ENCODE measurements around the gene GLRX3.

The GLRX3 gene

DNA sequence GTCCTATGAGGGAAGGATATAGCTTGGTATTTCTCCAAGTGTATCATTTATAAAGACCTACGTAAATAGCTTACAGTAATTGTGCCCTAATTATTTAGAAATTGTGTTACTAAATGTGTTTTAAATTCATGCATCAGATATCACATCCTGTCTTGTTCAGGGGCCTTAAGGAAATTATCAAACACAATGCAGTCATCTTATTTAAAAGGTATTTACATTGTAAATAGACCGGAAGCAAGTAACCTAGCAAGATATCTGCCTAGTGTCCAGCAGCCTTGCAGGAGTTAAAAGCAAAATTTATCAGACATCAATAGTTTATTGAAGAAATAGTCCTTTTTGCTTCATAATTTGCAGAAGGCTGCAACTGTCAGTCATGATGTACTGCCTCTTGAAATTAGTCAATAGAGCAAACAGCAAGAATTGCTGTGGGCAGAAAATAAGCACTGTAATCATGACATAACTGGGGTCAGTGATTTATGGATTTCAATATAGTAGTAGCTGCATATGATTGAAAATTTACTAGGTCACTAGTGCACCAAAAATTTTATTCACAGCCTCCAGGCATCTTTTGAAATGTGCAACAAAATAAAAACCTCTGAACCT lies 23.1 kb downstream of the GLRX3 start:
- TF ChIP-seq, protein P1, sequence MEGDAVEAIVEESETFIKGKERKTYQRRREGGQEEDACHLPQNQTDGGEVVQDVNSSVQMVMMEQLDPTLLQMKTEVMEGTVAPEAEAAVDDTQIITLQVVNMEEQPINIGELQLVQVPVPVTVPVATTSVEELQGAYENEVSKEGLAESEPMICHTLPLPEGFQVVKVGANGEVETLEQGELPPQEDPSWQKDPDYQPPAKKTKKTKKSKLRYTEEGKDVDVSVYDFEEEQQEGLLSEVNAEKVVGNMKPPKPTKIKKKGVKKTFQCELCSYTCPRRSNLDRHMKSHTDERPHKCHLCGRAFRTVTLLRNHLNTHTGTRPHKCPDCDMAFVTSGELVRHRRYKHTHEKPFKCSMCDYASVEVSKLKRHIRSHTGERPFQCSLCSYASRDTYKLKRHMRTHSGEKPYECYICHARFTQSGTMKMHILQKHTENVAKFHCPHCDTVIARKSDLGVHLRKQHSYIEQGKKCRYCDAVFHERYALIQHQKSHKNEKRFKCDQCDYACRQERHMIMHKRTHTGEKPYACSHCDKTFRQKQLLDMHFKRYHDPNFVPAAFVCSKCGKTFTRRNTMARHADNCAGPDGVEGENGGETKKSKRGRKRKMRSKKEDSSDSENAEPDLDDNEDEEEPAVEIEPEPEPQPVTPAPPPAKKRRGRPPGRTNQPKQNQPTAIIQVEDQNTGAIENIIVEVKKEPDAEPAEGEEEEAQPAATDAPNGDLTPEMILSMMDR (IDR thresholded peaks at IDR 0.05; ENCODE audit: low read length): no peak
- TF ChIP-seq EZH2 (IDR thresholded peaks at IDR 0.05; ENCODE audit: borderline replicate concordance, low read length): no peak
- H3K27me3 ChIP-seq (ENCODE audit: insufficient read depth, low read length): no peaks in the 10 kb centered on the region
- H3K36me3 ChIP-seq (ENCODE audit: insufficient read depth, low read length): peaks cover 75% of the 10 kb centered on the region
- peaks cover 33% of the 10 kb centered on the region for H3K79me2 ChIP-seq (ENCODE audit: insufficient read depth, low read length)
- no peak overlapping the region for H3K4me3 ChIP-seq (ENCODE audit: low read depth, low read length, poor library complexity, severe bottlenecking)
- H3K9me3 ChIP-seq (ENCODE audit: low read length): no peaks in the 10 kb centered on the region
- H3K9ac ChIP-seq (ENCODE audit: low read length): no peak overlapping the region
- no peak overlapping the region for H3K27ac ChIP-seq (ENCODE audit: low read depth, low read length, poor library complexity, severe bottlenecking)
- no peaks in the 10 kb centered on the region for H4K20me1 ChIP-seq (ENCODE audit: insufficient read depth, low read length)
- no peak overlapping the region for H3K4me2 ChIP-seq (ENCODE audit: low read length)
- H3K9me2 ChIP-seq (ENCODE audit: low read depth, low read length): no peaks in the 10 kb centered on the region
- H2AFZ ChIP-seq (ENCODE audit: low read length): no peak overlapping the region
- peaks cover 14% of the 10 kb centered on the region for H3K4me1 ChIP-seq (ENCODE audit: insufficient read depth, low read length, severe bottlenecking)
- H3F3A ChIP-seq (ENCODE audit: insufficient read depth, low read length): no peaks in the 10 kb centered on the region

DNA sequence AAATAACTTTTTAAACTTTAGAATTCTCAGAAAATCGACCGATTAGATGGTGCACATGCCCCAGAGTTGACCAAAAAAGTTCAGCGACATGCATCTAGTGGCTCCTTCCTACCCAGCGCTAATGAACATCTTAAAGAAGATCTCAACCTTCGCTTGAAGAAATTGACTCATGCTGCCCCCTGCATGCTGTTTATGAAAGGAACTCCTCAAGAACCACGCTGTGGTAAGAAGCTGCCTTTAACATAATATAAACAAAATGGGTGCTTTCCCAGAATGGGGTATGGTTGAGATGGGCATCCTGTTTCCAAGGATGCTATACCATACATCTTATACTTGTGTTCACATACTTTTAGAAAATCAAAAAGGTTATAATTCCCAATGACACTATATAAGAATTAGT lies 24.6 kb downstream of the GLRX3 start:
- Histone ChIP-seq H3K27me3 (ENCODE audit: insufficient read depth, low read length) (no peaks in the 10 kb centered on the region), H3K4me2 (ENCODE audit: low read length) (no peak overlapping the region), H3K27ac (ENCODE audit: low read depth, low read length, poor library complexity, severe bottlenecking) (no peak overlapping the region), H4K20me1 (ENCODE audit: insufficient read depth, low read length) (no peaks in the 10 kb centered on the region), H3K9me3 (ENCODE audit: low read length) (no peaks in the 10 kb centered on the region), H3K36me3 (ENCODE audit: insufficient read depth, low read length) (peaks cover 73% of the 10 kb centered on the region), H3K9ac (ENCODE audit: low read length) (no peak overlapping the region), H3K4me1 (ENCODE audit: insufficient read depth, low read length, severe bottlenecking) (peaks cover 14% of the 10 kb centered on the region), H3K4me3 (ENCODE audit: low read depth, low read length, poor library complexity, severe bottlenecking) (no peak overlapping the region), H3F3A (ENCODE audit: insufficient read depth, low read length) (no peaks in the 10 kb centered on the region), H3K9me2 (ENCODE audit: low read depth, low read length) (no peaks in the 10 kb centered on the region), H3K79me2 (ENCODE audit: insufficient read depth, low read length) (peaks cover 22% of the 10 kb centered on the region), H2AFZ (ENCODE audit: low read length) (no peak overlapping the region)
- TF ChIP-seq, protein P1 (IDR thresholded peaks at IDR 0.05; ENCODE audit: low read length): peak; percentile 33; the same call in 1 of the 2 replicates
- no peak for TF ChIP-seq EZH2 (IDR thresholded peaks at IDR 0.05; ENCODE audit: borderline replicate concordance, low read length)

DNA sequence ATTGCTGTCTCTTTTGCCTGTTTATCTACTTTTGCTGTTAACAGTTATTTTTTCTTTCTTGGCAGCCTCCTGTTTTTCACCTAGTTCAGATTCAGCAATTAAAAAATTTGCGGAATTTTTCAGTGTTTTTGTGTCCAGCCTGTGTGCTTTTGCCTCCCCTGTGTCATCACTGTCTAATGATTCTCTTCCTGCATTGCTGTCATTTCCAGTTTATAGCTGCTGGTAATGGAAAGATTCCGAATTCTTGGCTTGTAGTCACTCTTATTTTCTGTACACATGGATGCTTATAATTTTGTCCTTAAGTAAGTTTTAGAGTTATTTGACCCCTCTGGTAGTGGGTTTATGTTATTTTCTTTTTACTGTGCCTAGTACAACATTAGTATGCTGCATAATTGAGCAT lies 25.1 kb downstream of the GLRX3 start:
- Histone ChIP-seq H3K4me2 (ENCODE audit: low read length) (no peak overlapping the region), H4K20me1 (ENCODE audit: insufficient read depth, low read length) (no peaks in the 10 kb centered on the region), H3K9me3 (ENCODE audit: low read length) (no peaks in the 10 kb centered on the region), H3K79me2 (ENCODE audit: insufficient read depth, low read length) (peaks cover 17% of the 10 kb centered on the region), H3K9ac (ENCODE audit: low read length) (no peak overlapping the region), H3K36me3 (ENCODE audit: insufficient read depth, low read length) (peaks cover 73% of the 10 kb centered on the region), H3K27ac (ENCODE audit: low read depth, low read length, poor library complexity, severe bottlenecking) (no peak overlapping the region), H3K9me2 (ENCODE audit: low read depth, low read length) (no peaks in the 10 kb centered on the region), H3K4me1 (ENCODE audit: insufficient read depth, low read length, severe bottlenecking) (peaks cover 14% of the 10 kb centered on the region), H3K4me3 (ENCODE audit: low read depth, low read length, poor library complexity, severe bottlenecking) (no peak overlapping the region), H2AFZ (ENCODE audit: low read length) (no peak overlapping the region), H3F3A (ENCODE audit: insufficient read depth, low read length) (no peaks in the 10 kb centered on the region), H3K27me3 (ENCODE audit: insufficient read depth, low read length) (no peaks in the 10 kb centered on the region)
- TF ChIP-seq, protein P1 (IDR thresholded peaks at IDR 0.05; ENCODE audit: low read length): no peak
- TF ChIP-seq EZH2 (IDR thresholded peaks at IDR 0.05; ENCODE audit: borderline replicate concordance, low read length): no peak

Measured in OCI-LY1 (cell line).